Esophagus squamous epithelium (tissue), 4 donors: ENCODE results near the gene B4GALT5.

ENCODE experiments used
- POLR2A ChIP-seq, 4 donors: fragments of 450-650 bp; IDR thresholded peaks; one replicate each; pipeline ENCODE4 v1.6.1; 2017; ENCODE audit warnings: antibody characterized with exemption in 4 of 4, mild to moderate bottlenecking in 4 of 4, moderate library complexity in 3 of 4
- TF ChIP-seq, protein P1 (sequence below), 6 experiments: fragments of 450-650 bp in 4 of 6; fragments of 200-600 bp in 2 of 6; sonication (generic) in 2 of 6; IDR thresholded peaks; one replicate each; pipeline ENCODE4 v1.5.1; 2016 to 2019; ENCODE audit warnings: antibody characterized with exemption in 6 of 6, mild to moderate bottlenecking in 4 of 6, moderate library complexity in 4 of 6

DNA sequence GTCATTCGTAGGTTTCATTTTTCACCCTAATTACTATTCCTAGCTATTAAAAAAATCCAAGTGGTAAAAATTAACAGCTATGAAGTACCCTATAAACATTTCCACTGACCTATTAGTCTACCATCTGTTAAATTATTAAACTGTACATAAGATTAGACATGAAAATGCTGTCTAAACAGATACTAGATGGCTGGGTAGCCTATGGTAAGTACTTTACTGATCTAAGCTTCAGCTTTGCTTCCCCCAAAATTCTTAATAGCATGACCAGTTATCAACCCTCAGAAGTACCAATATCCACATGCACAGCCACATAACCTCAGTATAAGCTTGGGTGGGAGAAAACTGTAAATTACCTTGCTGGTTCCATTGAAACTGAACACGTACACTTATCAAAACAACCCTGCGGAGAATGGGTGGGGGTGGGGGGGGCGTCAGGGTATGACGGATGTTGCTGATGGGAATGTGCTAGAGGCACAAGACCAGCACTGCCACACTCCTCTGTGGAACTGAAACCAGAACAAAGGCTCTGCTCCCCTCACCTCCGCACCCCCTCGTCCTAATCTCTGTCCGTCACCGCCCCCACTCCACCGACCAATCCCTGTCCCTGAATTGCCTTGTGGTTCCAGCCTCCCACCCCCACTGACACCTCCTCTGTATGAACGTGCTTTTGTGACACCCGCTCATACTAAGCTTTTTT, 45.3 kb downstream of the B4GALT5 start:
- TF ChIP-seq, protein P1, sequence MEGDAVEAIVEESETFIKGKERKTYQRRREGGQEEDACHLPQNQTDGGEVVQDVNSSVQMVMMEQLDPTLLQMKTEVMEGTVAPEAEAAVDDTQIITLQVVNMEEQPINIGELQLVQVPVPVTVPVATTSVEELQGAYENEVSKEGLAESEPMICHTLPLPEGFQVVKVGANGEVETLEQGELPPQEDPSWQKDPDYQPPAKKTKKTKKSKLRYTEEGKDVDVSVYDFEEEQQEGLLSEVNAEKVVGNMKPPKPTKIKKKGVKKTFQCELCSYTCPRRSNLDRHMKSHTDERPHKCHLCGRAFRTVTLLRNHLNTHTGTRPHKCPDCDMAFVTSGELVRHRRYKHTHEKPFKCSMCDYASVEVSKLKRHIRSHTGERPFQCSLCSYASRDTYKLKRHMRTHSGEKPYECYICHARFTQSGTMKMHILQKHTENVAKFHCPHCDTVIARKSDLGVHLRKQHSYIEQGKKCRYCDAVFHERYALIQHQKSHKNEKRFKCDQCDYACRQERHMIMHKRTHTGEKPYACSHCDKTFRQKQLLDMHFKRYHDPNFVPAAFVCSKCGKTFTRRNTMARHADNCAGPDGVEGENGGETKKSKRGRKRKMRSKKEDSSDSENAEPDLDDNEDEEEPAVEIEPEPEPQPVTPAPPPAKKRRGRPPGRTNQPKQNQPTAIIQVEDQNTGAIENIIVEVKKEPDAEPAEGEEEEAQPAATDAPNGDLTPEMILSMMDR (IDR thresholded peaks at IDR 0.05) = no peak
- TF ChIP-seq POLR2A (IDR thresholded peaks at IDR 0.05) = no peak
